HEK293 (cell line): ENCODE data around the gene TNFAIP3.

Experiments
- CTCF ChIA-PET: fragments of 350-600 bp; formaldehyde crosslinking; extraction: SDS; loops from one replicate; lab custom pipeline; 2021; ENCODE audit warnings: antibody characterized with exemption; lab: Yijun Ruan, JAX
- POLR2A ChIA-PET: fragments of 300-600 bp; formaldehyde crosslinking; extraction: SDS; loops from one replicate; lab custom pipeline; 2020; ENCODE audit warnings: antibody characterized with exemption, inconsistent platforms; lab: Yijun Ruan, JAX
- H3K27ac ChIP-seq: fragments of 200-500 bp; sonication (Bioruptor generic); 2 replicates; pipeline ENCODE4 v1.5.1; 2014; ENCODE audit warnings: low read depth, low read length, control low read depth, inconsistent platforms; ENCODE audit errors: extremely low read depth
- H3K36me3 ChIP-seq, 2 experiments: fragments of 200-500 bp in 1 of 2; sonication (Bioruptor generic) in 1 of 2; 1 replicate in 1 of 2; 2 replicates in 1 of 2; pipeline ENCODE4 v1.5.1; 2014 to 2017; ENCODE audit warnings: inconsistent platforms in 2 of 2, low read length in 2 of 2; ENCODE audit not compliant: control insufficient read depth in 2 of 2, insufficient read depth in 1 of 2
- H3K4me1 ChIP-seq: fragments of 200-500 bp; sonication (Bioruptor generic); 2 replicates; pipeline ENCODE4 v1.5.1; 2014; ENCODE audit warnings: mild to moderate bottlenecking, low read length, inconsistent platforms; ENCODE audit not compliant: control insufficient read depth, insufficient read depth
- H3K4me3 ChIP-seq: 2 replicates; pipeline ENCODE4 v1.5.1; 2011; ENCODE audit warnings: low read depth, mild to moderate bottlenecking, control low read depth, low read length, moderate library complexity
- H3K9me3 ChIP-seq: fragments of 200-500 bp; sonication (Bioruptor generic); 2 replicates; pipeline ENCODE4 v1.5.1; 2014; ENCODE audit warnings: low read depth, low read length, inconsistent platforms; ENCODE audit not compliant: control insufficient read depth, insufficient read depth
- EGR2 ChIP-seq: fragments of 450-650 bp; formaldehyde crosslinking; IDR thresholded peaks from 2 replicates; pipeline ENCODE4 v1.5.1; 2016; ENCODE audit warnings: low read depth, missing biosample characterization, missing genetic modification characterization
- GLI4 ChIP-seq: fragments of 450-650 bp; formaldehyde crosslinking; IDR thresholded peaks from 2 replicates; pipeline ENCODE4 v1.5.1; 2016; ENCODE audit warnings: missing biosample characterization, missing genetic modification characterization
- HOXC10 ChIP-seq: sonication (generic); formaldehyde crosslinking; IDR thresholded peaks from 2 replicates; pipeline ENCODE4 v1.8.1; 2023; ENCODE audit warnings: mild to moderate bottlenecking, missing genetic modification reagents
- REPIN1 ChIP-seq: fragments of 450-650 bp; formaldehyde crosslinking; IDR thresholded peaks from 2 replicates; pipeline ENCODE4 v1.5.1; 2017; ENCODE audit warnings: missing biosample characterization, missing genetic modification characterization, low read depth
- WT1 ChIP-seq: fragments of 450-650 bp; formaldehyde crosslinking; IDR thresholded peaks from 2 replicates; pipeline ENCODE4 v1.5.1; 2016; ENCODE audit warnings: missing biosample characterization, missing genetic modification characterization
- ZBTB44 ChIP-seq: fragments of 450-650 bp; IDR thresholded peaks from 2 replicates; pipeline ENCODE4 v1.5.1; 2018; ENCODE audit warnings: missing biosample characterization, mild to moderate bottlenecking, missing genetic modification characterization
- ZIC2 ChIP-seq: fragments of 450-650 bp; formaldehyde crosslinking; IDR thresholded peaks from 2 replicates; pipeline ENCODE4 v1.5.1; 2016; ENCODE audit warnings: missing biosample characterization, missing genetic modification characterization
- ZNF155 ChIP-seq: fragments of 450-650 bp; formaldehyde crosslinking; IDR thresholded peaks from 2 replicates; pipeline ENCODE4 v1.5.1; 2016; ENCODE audit warnings: missing biosample characterization, missing genetic modification characterization
- ZNF274 ChIP-seq, 2 experiments: fragments of 200-500 bp in 1 of 2; fragments of 450-650 bp in 1 of 2; sonication (Bioruptor generic) in 1 of 2; formaldehyde crosslinking in 1 of 2; IDR thresholded peaks; 2 replicates each; pipeline versions ENCODE4 v1.5.1 to v1.6.1; 2014 to 2016; ENCODE audit warnings: borderline replicate concordance in 1 of 2, inconsistent platforms in 1 of 2, low read length in 1 of 2, missing biosample characterization in 1 of 2, missing genetic modification characterization in 1 of 2
- ZNF354C ChIP-seq: fragments of 450-650 bp; formaldehyde crosslinking; IDR thresholded peaks from 2 replicates; pipeline ENCODE4 v1.5.1; 2016; ENCODE audit warnings: missing biosample characterization, missing genetic modification characterization, low read depth, borderline replicate concordance
- ZNF416 ChIP-seq: fragments of 450-650 bp; formaldehyde crosslinking; IDR thresholded peaks from 2 replicates; pipeline ENCODE4 v1.5.1; 2016; ENCODE audit warnings: missing biosample characterization, missing genetic modification characterization
- ZNF518A ChIP-seq: fragments of 450-650 bp; formaldehyde crosslinking; conservative IDR thresholded peaks from 2 replicates; pipeline ENCODE4 v1.5.1; 2016; ENCODE audit warnings: low read depth, missing biosample characterization, missing genetic modification characterization
- ZNF645 ChIP-seq: fragments of 450-650 bp; formaldehyde crosslinking; IDR thresholded peaks from 2 replicates; pipeline ENCODE4; 2016; ENCODE audit warnings: missing biosample characterization, missing genetic modification characterization
- ZNF664 ChIP-seq: fragments of 450-650 bp; formaldehyde crosslinking; IDR thresholded peaks from 2 replicates; pipeline ENCODE4 v1.5.1; 2016; ENCODE audit warnings: missing biosample characterization, missing genetic modification characterization
- ZNF76 ChIP-seq: fragments of 450-650 bp; formaldehyde crosslinking; IDR thresholded peaks from 2 replicates; pipeline ENCODE4; 2016; ENCODE audit warnings: low read depth, missing biosample characterization, missing genetic modification characterization, borderline replicate concordance
- ZNF792 ChIP-seq: fragments of 450-650 bp; formaldehyde crosslinking; IDR thresholded peaks from 2 replicates; pipeline ENCODE4 v1.5.1; 2016; ENCODE audit warnings: missing biosample characterization, missing genetic modification characterization
- TF ChIP-seq, protein P1 (sequence below): fragments of 450-650 bp; formaldehyde crosslinking; IDR thresholded peaks from 2 replicates; pipeline ENCODE4 v1.5.1; 2016; ENCODE audit warnings: missing biosample characterization, missing genetic modification characterization
- TF ChIP-seq, protein P2 (sequence below): fragments of 450-650 bp; formaldehyde crosslinking; conservative IDR thresholded peaks from 2 replicates; pipeline ENCODE4 v1.5.1; 2016; ENCODE audit warnings: low read depth, missing biosample characterization, missing genetic modification characterization

TNFAIP3 gene

GRCh38 chr6:137913996-137914529 is 47.0 kb downstream of the TNFAIP3 start:
- H3K4me1 ChIP-seq, result no peaks in the 10 kb centered on the region
- ChIA-PET CTCF (no interaction called here), POLR2A (no interaction called here)
- H3K4me3 ChIP-seq, result no peak overlapping the region
- H3K9me3 ChIP-seq, result no peaks in the 10 kb centered on the region
- no peak for TF ChIP-seq ZNF645
- no peak for TF ChIP-seq ZNF416 (tag by site-specific recombination)
- TF ChIP-seq, protein P1, sequence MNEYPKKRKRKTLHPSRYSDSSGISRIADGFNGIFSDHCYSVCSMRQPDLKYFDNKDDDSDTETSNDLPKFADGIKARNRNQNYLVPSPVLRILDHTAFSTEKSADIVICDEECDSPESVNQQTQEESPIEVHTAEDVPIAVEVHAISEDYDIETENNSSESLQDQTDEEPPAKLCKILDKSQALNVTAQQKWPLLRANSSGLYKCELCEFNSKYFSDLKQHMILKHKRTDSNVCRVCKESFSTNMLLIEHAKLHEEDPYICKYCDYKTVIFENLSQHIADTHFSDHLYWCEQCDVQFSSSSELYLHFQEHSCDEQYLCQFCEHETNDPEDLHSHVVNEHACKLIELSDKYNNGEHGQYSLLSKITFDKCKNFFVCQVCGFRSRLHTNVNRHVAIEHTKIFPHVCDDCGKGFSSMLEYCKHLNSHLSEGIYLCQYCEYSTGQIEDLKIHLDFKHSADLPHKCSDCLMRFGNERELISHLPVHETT (tag by site-specific recombination), result no peak
- TF ChIP-seq ZNF274 (IDR thresholded peaks at IDR 0.05; ENCODE audit: low read length), result no peak
- TF ChIP-seq ZNF274 (tag by site-specific recombination; IDR thresholded peaks at IDR 0.05; ENCODE audit: borderline replicate concordance), result no peak
- no peak for TF ChIP-seq ZNF76 (tag by site-specific recombination)
- TF ChIP-seq HOXC10 (CRISPR knock-in tag), result no peak
- no peak for TF ChIP-seq ZNF664
- TF ChIP-seq ZNF354C, result no peak
- TF ChIP-seq EGR2 (tag by site-specific recombination), result no peak
- TF ChIP-seq GLI4 (tag by site-specific recombination), result no peak
- TF ChIP-seq WT1 (tag by site-specific recombination), result no peak
- TF ChIP-seq, protein P2, sequence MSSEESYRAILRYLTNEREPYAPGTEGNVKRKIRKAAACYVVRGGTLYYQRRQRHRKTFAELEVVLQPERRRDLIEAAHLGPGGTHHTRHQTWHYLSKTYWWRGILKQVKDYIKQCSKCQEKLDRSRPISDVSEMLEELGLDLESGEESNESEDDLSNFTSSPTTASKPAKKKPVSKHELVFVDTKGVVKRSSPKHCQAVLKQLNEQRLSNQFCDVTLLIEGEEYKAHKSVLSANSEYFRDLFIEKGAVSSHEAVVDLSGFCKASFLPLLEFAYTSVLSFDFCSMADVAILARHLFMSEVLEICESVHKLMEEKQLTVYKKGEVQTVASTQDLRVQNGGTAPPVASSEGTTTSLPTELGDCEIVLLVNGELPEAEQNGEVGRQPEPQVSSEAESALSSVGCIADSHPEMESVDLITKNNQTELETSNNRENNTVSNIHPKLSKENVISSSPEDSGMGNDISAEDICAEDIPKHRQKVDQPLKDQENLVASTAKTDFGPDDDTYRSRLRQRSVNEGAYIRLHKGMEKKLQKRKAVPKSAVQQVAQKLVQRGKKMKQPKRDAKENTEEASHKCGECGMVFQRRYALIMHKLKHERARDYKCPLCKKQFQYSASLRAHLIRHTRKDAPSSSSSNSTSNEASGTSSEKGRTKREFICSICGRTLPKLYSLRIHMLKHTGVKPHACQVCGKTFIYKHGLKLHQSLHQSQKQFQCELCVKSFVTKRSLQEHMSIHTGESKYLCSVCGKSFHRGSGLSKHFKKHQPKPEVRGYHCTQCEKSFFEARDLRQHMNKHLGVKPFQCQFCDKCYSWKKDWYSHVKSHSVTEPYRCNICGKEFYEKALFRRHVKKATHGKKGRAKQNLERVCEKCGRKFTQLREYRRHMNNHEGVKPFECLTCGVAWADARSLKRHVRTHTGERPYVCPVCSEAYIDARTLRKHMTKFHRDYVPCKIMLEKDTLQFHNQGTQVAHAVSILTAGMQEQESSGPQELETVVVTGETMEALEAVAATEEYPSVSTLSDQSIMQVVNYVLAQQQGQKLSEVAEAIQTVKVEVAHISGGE (tag by site-specific recombination), result no peak
- no peak for TF ChIP-seq ZNF155 (tag by site-specific recombination)
- no peak for TF ChIP-seq ZNF518A (tag by site-specific recombination)
- TF ChIP-seq ZBTB44 (tag by site-specific recombination), result no peak
- no peak for TF ChIP-seq ZIC2 (tag by site-specific recombination)
- no peak for TF ChIP-seq REPIN1
- no peak for TF ChIP-seq ZNF792 (tag by site-specific recombination)
- TF ChIP-seq, all 188 proteins: peak for 0
- Histone ChIP-seq H3K27ac (no peak overlapping the region), H3K36me3 (no peaks in the 10 kb centered on the region)
